NB4 (cell line): ENCODE measurements around the gene LY6G5B.

ENCODE experiments used
- CTCF ChIP-seq: IDR thresholded peaks from one replicate; pipeline ENCODE4 v1.5.1; 2012; ENCODE audit warnings: low read depth, low read length
- MYC ChIP-seq: IDR thresholded peaks from 2 replicates; pipeline ENCODE4 v1.6.1; 2011; ENCODE audit warnings: low read depth, low read length
- POLR2A ChIP-seq: IDR thresholded peaks from 2 replicates; pipeline ENCODE4 v1.6.1; 2011; ENCODE audit warnings: mild to moderate bottlenecking; ENCODE audit not compliant: insufficient read length; ENCODE audit errors: extremely low read depth
- TF ChIP-seq, protein P1 (sequence below): IDR thresholded peaks from 2 replicates; pipeline ENCODE4 v1.6.1; 2011; ENCODE audit warnings: low read depth, low read length

- TF ChIP-seq CTCF (no peak), MYC (no peak), POLR2A (no peak)
- TF ChIP-seq, protein P1, sequence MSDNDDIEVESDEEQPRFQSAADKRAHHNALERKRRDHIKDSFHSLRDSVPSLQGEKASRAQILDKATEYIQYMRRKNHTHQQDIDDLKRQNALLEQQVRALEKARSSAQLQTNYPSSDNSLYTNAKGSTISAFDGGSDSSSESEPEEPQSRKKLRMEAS: no peak
Measured at GRCh38 chr6:31718265-31718664, 48.5 kb downstream of the LY6G5B start.
